Adipocyte (in vitro differentiated cells): ENCODE data around the gene NOXA1.
"Not testable (repeated sequence)": the region's sequence is repeated elsewhere in the genome, so short reads cannot be mapped to it uniquely, and the experiment has no call there.

ENCODE experiments used
- DNase-seq: peaks from one replicate; pipeline ENCODE4 v3.0.0-alpha.2; 2015; ENCODE audit warnings: low read depth
- H3K27me3 ChIP-seq: replicated peaks from 2 replicates; pipeline ENCODE4 v1.7.0; 2013; ENCODE audit warnings: mild to moderate bottlenecking, low read length, moderate library complexity; ENCODE audit not compliant: control insufficient read depth, insufficient read depth
- H3K36me3 ChIP-seq: 2 replicates; pipeline ENCODE4 v1.7.0; 2013; ENCODE audit warnings: low read length, mild to moderate bottlenecking, moderate library complexity; ENCODE audit not compliant: control insufficient read depth, insufficient read depth, severe bottlenecking
- H3K4me1 ChIP-seq: 2 replicates; pipeline ENCODE4 v1.7.0; 2013; ENCODE audit warnings: mild to moderate bottlenecking, low read length, moderate library complexity; ENCODE audit not compliant: control insufficient read depth, insufficient read depth
- H3K4me3 ChIP-seq: 2 replicates; pipeline ENCODE4 v1.7.0; 2013; ENCODE audit warnings: mild to moderate bottlenecking, low read length, moderate library complexity
- H3K9ac ChIP-seq: 2 replicates; pipeline ENCODE4 v1.7.0; 2013; ENCODE audit warnings: mild to moderate bottlenecking, low read length, moderate library complexity
- H3K9me3 ChIP-seq: 2 replicates; pipeline ENCODE4 v1.7.0; 2013; ENCODE audit warnings: mild to moderate bottlenecking, low read length, moderate library complexity; ENCODE audit not compliant: control insufficient read depth

The NOXA1 gene

GRCh38 chr9:137410236-137410890 lies 12.8 kb upstream of the NOXA1 start:
- peaks cover 17% of the 10 kb centered on the region for H3K4me1 ChIP-seq
- not testable (repeated sequence) for H3K9me3 ChIP-seq, H3K9ac ChIP-seq, H3K4me3 ChIP-seq, H3K36me3 ChIP-seq, DNase-seq, H3K27me3 ChIP-seq

GRCh38 chr9:137410891-137411249 lies 12.3 kb upstream of the NOXA1 start:
- Histone ChIP-seq H3K9ac (no peak overlapping the region), H3K36me3 (no peaks in the 10 kb centered on the region)

DNA sequence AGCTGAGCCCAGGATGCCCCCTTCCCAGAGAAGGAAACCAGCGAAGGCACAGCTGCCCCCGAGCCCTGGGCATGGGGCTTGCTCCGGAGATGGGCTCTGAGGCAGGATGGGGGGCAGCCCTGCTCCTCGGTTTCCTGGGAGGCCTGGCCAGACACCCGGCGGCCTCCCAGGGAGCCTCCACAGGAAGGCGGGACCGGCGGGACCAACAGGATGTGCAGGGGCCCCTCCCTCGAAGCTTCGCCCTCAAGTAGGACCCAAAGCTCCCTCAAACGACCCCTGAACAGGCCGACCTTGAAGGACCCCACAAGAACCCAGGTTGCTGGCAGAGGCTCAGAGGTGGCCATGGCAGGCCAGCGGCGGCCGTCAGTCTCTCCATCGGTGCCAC lies 11.9 kb upstream of the NOXA1 start:
- H3K4me3 ChIP-seq = no peak overlapping the region
- H3K9me3 ChIP-seq = no peaks in the 10 kb centered on the region
- no peak overlapping the region for H3K9ac ChIP-seq
- H3K27me3 ChIP-seq = no peaks in the 10 kb centered on the region
- DNase-seq = no peak
- peaks cover 17% of the 10 kb centered on the region for H3K4me1 ChIP-seq
- no peaks in the 10 kb centered on the region for H3K36me3 ChIP-seq

More at GRCh38 chr9:137410891-137411249, 12.3 kb upstream of the NOXA1 start:
- Histone ChIP-seq H3K9me3 (no peaks in the 10 kb centered on the region), H3K27me3 (no peaks in the 10 kb centered on the region), H3K4me3 (no peak overlapping the region), H3K4me1 (peaks cover 17% of the 10 kb centered on the region)
- no peak for DNase-seq

- H3K27me3 ChIP-seq = no peaks in the 10 kb centered on the region
- H3K36me3 ChIP-seq = no peaks in the 10 kb centered on the region
- no peak overlapping the region for H3K4me3 ChIP-seq
- no peak overlapping the region for H3K9ac ChIP-seq
- DNase-seq = no peak
- H3K9me3 ChIP-seq = no peaks in the 10 kb centered on the region
- peaks cover 17% of the 10 kb centered on the region for H3K4me1 ChIP-seq
Measured at GRCh38 chr9:137411645-137412380, 11.4 kb upstream of the NOXA1 start.

DNA sequence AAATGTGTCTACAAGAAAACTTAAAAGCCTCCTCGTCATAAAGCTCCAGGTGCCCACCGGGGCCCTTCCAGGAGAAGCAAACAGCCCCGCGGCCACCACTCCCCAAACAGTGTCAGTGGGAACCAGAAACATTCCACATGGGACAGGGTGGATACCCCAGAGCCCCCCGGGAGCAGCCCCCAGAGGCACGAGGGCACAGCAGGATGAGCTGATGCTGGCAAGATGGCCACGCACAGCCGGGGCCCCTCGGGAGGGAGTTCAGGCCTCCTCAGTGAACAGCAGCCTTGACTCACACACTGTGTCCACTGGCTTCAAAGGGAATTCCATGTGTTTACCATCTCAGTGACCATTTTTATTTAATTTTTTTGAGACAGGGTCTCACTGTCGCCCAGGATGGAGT lies 10.8 kb upstream of the NOXA1 start:
- no peak overlapping the region for H3K9ac ChIP-seq
- no peak overlapping the region for H3K4me3 ChIP-seq
- H3K27me3 ChIP-seq = no peaks in the 10 kb centered on the region
- DNase-seq = no peak
- no peaks in the 10 kb centered on the region for H3K36me3 ChIP-seq
- H3K9me3 ChIP-seq = no peaks in the 10 kb centered on the region
- H3K4me1 ChIP-seq = peaks cover 14% of the 10 kb centered on the region

DNA sequence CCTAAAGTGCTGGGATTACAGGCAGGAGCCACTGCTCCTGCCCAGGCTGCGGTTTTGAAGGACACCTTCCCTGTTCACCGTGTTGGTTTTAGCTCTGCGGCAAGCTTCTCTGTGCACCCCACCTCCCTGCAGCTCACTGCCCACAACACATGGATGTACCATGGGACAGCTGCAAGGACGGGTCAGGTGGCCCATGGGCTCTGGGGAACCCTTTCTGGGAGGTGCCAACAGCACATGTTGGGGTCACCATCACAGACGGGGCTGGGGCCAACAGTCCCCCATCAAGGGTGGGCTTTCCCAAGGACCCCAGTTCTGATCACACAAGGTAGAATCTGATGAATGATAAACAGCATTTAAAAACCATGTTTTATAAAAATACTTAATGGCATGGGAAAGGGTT lies 7.7 kb upstream of the NOXA1 start:
- Histone ChIP-seq H3K4me1 (peaks cover 13% of the 10 kb centered on the region), H3K27me3 (no peaks in the 10 kb centered on the region), H3K36me3 (no peaks in the 10 kb centered on the region), H3K9me3 (no peaks in the 10 kb centered on the region), H3K4me3 (no peak overlapping the region), H3K9ac (no peak overlapping the region)
- DNase-seq = no peak

DNA sequence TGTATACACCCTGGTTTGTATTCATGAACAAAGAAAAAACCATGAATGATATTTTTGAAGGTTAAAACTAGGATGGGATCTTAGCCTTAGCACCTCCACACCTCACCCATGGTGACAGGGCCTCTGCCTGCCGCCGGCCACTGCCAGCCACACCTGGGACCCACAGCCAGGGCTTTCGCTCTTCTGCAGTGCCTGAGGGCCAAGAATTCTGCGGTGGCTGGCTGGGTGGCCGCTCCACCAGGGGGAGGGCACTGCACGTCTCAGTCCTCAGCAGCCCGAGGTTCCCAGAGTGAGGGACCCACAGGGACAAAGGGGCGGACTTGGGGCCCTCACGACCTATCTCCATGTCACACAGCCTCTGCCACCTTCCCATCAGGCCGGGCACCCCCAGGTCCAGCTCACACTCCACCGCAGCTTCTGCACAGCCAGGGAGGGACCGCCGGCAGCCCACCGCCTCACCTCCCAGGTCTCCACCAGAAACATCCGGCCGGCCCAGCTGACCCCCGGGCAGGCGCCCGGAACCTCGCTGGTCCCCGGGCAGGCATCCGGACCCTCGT lies 7.1 kb upstream of the NOXA1 start:
- no peaks in the 10 kb centered on the region for H3K36me3 ChIP-seq
- no peaks in the 10 kb centered on the region for H3K27me3 ChIP-seq
- DNase-seq = no peak
- H3K9me3 ChIP-seq = no peaks in the 10 kb centered on the region
- H3K4me1 ChIP-seq = peaks cover 13% of the 10 kb centered on the region
- no peak overlapping the region for H3K9ac ChIP-seq
- H3K4me3 ChIP-seq = no peak overlapping the region

DNA sequence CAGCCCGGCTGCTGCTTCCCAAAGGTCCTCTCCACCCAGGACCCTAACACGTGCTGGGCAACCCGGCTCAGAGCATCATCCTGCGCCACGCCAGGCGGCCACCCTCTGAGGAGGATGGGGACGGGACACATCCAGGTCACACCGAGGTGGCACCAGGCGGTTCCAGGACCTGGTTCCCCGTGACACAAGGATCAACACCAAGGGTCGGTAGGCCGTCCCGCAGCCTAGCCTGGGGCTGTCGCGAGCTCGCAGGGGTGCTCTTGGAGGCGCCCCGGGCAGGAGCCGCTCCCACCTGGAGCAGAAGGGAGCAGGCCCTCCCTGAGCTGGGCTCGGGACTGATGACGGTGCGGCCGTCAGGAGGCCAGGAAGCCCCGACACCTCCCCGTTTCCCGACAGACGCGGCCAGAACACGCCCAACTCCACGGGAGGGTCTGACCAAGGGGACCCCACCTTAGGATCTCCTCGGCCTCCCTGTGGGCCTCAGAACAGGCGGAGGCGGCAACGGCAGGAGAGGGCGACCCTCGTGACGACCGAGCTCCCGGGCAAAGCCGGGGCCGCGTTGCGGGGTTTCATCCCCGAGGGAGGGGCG lies 6.5 kb upstream of the NOXA1 start:
- Histone ChIP-seq H3K4me1 (peaks cover 13% of the 10 kb centered on the region), H3K36me3 (no peaks in the 10 kb centered on the region), H3K9ac (peak overlapping the region; percentile 64), H3K9me3 (no peaks in the 10 kb centered on the region), H3K27me3 (no peaks in the 10 kb centered on the region), H3K4me3 (peak overlapping the region; percentile 66)
- DNase-seq = no peak

- Histone ChIP-seq H3K9ac (peak overlapping the region; percentile 64), H3K36me3 (no peaks in the 10 kb centered on the region), H3K9me3 (no peaks in the 10 kb centered on the region), H3K27me3 (no peaks in the 10 kb centered on the region), H3K4me3 (peak overlapping the region; percentile 66), H3K4me1 (peaks cover 13% of the 10 kb centered on the region)
- no peak for DNase-seq
Measured at GRCh38 chr9:137417161-137418021, 5.8 kb upstream of the NOXA1 start.

- Histone ChIP-seq H3K9me3 (no peaks in the 10 kb centered on the region), H3K27me3 (no peaks in the 10 kb centered on the region), H3K4me3 (peak overlapping the region; percentile 90), H3K9ac (peak overlapping the region; percentile 87), H3K4me1 (peaks cover 28% of the 10 kb centered on the region), H3K36me3 (no peaks in the 10 kb centered on the region)
- peak; percentile 31 for DNase-seq
Measured at GRCh38 chr9:137421838-137422603, 1.2 kb upstream of the NOXA1 start.
